SKM-1 (cell line): ENCODE data around the gene KCNMB1.

Source experiments
- DNase-seq: peaks from one replicate; lab custom pipeline; 2025; ENCODE audit not compliant: unreplicated experiment; lab: John Stamatoyannopoulos, UW

Gene KCNMB1, protein sequence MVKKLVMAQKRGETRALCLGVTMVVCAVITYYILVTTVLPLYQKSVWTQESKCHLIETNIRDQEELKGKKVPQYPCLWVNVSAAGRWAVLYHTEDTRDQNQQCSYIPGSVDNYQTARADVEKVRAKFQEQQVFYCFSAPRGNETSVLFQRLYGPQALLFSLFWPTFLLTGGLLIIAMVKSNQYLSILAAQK

GRCh38 chr5:170388818-170389549, at the start of gene KCNMB1:
KCNMB1 (minus strand) TSS chr5:170389367; CDS start chr5:170385447, 3,920 bp downstream.
- DNase-seq, result no peak

GRCh38 chr5:170438581-170438980, 49.4 kb upstream of the KCNMB1 start:
- DNase-seq, result no peak

GRCh38 chr5:170437621-170438375, 48.6 kb upstream of the KCNMB1 start:
- DNase-seq, result no peak

DNA sequence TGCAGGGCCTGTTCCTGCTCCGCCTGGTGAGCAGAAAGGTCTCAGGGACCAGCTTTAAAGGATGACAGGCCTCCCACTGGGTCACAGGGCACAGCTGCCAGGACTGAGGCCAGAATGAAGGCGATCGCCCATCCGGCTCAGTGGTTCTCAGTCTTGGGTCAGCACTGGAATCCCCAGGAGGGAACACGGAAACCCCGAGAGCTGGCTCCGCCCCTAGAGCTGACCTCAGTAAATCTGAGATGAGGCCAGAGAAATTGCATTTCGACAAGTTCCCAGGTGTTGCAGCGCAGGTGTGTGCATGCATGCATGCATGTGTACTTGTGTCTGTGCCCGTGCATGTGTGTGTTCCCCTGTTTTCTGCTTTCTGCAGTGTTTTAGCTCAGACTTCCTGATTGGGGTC, 47.2 kb upstream of the KCNMB1 start:
- DNase-seq, result no peak

DNA sequence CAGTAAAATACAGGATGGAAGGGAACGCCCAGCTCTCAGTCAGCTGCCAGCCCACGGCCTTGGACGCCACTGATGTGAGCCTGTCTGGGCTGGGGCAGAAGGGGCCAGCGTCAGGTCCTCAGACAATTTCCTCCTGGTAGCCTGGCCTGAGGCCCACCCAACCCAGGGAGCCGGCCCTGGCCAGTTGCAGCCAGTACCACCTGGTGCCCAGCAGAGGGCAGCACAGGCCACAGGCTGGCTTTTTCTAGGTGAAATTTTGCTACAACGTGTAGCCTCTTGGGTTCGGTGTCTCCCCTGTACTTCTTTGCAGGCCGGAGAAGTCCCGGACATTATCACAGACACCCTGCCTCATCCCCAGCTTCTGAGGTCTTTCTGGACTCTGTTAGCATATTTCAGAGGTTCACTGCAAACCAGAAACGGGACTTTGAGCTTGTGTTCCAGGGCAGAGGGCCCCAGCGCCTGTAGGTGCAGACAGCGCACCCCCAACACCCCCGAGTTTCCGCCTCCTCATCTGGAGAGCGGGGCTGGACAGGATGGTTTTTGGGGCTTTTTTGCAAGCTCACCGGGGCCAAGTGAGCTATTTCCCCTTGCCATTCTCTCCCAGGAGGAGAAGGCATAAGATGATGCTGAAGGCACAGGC, 45.9 kb upstream of the KCNMB1 start:
- DNase-seq, result peak; percentile 30

- DNase-seq, result no peak
Measured at GRCh38 chr5:170432669-170433068, 43.5 kb upstream of the KCNMB1 start.

DNA sequence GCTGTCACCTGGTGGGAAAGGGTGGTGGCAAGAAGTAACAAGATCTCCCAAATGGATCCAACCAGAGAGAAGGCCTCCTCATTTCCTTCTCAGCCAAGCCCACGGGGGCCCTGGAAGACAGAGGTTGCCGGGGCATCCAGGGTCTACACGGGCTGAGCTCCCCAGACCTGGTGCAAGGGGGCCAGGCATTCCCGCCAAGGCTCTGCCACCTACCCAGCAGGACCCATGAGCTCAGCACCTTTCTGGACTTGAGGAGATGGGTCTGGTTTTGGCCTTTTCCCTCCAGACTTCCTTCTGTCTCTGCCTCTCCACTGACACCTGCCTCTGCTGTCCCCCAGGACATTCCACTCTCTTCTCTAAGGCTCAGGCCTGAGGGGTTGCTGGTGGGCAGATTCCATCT, 42.4 kb upstream of the KCNMB1 start:
- no peak for DNase-seq

DNA sequence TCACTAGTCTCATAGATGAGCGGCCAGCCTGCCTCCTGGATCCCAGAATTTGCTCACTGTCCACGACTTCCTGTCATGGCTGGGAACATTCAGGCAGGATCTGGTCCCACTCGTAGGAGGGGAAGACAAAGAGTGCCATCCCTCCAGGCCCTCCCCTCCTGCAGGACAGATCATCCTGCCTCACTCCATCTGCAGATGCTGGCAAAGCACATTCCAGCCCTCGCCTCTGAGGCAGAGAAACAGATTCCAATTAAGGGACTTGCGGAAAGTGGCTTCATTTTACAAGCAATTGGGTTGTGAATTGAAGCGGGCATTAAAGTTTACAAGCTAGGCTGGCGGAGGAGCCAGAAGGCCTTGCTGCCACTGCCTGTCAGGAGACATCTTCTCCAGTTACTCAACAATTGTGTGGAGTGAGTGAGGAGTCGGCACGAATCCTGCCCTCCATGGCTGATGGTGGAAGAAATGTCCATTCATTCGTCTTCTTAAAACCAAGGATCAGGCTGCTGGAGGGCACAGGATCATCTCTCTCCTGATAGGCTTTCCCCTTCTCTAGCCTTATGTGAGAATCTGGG, 41.8 kb upstream of the KCNMB1 start:
- DNase-seq, result no peak

DNA sequence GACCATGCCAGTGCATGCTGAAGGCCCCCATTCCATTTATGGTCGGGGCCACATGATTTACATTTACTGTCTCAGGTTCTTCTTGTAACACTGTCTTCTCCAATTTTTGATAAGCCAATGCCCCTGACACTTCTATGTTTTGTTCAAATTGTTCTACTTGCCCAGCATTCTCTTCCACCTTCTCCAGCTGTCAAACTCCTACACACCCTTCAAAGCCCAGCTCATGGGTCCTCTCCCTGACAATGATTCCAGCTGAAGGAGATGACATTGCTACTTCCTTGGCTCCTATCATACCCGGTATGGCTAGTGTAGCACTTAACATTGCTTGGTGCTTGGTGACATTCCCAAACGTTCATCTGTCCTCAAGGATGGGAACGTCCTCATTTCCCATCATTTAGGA, 41.1 kb upstream of the KCNMB1 start:
- no peak for DNase-seq

DNA sequence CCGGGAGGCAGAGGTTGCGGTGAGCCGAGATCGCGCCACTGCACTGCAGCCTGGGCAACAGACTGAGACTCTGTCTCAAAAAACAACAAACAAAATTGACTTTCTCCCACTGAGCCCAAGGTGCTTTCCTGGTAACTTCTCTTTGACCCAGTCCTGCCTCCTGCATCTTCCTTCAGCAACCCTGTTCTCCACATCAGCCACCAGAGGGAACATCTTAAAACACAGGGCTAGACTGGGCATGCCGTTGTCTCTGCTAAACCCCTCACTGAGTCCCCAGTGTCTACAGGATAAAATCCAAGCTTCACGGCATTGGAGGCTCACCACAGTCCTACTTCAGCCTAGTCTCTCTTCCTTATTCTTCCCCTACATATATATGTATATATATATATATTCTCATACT, 39.8 kb upstream of the KCNMB1 start:
- no peak for DNase-seq

DNA sequence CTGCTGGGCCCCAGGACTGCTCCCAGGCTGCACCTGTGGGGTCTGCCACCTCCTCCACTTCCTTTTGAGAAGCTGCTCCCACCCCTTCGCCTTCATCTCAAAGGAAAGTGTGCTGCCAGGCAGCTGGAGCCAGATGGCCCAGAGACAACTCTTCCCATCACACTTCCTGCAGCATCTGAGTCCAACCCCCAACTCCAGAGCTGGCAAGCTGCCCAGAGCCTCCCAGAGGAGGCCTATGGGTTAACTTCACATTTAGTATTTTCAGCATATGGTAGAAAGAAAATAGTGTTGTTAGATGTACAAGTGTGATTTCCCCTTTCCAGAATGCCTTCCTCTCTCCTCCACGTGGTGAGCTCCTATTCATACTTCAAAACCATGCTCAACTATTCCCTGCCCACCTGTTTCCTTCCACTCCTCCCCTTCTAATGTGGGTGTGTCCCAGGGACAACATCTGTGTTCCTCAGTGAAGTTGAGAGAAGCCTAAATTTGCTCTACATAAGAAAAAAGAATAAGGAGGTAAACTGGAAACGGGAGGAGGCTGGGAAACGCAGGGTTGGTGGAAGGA, 38.6 kb upstream of the KCNMB1 start:
- no peak for DNase-seq

DNA sequence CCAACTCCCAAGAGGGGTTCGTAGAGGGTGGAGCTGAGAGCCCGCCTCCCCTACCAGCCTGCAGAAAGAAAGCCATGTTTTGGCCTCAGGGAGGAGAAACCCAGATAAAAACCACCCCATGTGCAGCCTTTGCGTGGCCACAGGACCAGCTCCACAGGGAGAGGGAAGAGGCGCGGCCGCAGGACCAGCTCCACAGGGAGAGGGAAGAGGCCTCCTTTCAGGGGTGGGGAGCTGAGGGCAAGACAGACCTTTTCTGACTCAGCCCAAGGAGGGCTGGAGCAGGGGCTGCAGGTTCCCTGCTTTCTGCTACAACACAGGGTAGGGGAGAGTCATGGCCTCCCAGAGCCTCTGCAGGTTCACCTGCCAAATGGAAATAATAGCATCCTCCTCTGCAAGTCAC, 37.6 kb upstream of the KCNMB1 start:
- no peak for DNase-seq

DNA sequence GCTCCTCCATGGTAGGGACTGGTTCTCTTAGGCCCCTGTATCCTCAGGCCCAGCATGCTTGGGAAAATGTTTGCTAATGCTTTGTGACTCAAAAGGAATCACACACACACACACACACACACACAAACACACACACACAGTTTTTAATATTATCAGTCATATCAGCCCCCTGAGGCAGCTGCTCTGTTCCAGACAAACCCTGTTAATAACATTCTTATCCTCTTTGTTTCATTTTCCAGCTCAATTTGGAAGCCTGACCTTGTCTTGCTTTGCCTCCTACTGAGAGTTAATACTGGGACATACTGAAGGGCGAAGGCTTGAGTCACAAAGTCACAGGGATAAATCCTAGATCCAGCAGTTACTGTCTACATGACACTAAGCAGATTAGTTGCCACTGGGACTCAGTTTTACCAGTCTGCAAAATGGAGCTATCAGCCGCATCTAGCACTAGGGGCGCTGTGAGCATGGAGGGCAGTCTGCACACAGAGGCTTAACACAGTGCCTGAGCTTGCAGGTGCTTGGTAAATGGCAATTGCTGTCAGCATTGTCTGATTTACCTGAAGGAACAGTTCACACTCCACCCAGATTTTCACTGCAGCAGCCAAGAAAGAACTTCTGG, 37.1 kb upstream of the KCNMB1 start:
- no peak for DNase-seq

DNA sequence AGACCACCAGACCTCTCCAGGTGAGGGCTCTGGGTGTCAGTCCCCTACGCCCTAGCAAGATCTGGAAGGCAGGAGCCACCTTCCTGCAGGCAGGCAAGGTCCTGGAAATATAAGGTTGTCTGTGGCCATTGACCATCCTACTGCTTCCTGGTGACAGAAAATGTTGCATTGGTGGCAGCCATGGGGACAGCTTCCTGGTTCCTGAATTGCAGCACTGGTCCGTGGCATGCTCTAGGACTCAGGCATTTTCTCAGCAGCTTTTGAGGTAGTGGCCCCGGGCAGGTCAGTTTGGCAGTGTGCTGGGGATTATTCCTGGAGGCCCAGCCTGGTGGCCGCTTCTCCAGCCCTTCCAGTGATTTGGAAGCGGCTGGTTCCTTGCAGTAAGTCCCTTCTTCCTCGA, 36.6 kb upstream of the KCNMB1 start:
- DNase-seq, result no peak

DNA sequence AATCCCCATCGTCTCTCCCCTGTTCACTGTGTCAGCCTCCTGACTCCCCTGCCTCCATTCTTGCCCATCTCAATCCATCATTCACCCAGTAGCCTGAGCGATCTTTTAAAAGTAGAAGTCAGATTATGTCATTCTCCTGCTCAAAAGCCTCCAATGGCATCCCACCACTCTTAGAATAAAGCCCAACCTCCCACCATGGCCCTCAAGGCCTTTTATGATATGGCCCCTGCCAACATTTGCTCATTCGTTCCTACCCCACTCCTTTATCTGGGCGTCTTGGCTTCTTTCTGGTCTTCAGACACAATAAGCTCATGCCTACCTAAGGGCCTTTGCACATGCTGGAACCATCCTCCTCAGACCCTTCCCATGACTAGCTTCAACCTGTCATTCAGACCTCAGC, 35.5 kb upstream of the KCNMB1 start:
- DNase-seq, result no peak

DNA sequence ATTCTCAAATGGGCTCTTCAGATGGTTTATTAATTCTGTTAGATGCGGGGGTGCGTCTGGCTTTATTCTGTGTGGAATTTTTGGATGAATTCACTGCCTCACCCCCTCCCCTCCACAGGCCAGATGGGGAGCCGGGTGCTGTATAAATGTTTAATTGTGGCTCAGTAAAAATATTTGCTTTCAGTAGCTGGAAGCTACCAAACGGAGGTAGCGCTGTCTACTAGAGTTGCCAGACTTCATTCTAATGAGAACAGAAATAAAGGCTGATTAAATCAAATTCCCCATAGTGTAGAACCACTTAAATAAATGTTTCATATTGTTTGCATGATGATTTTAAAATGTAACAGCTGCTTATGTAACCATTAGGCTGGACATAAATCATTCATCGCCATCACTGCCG, 34.5 kb upstream of the KCNMB1 start:
- DNase-seq, result no peak

DNA sequence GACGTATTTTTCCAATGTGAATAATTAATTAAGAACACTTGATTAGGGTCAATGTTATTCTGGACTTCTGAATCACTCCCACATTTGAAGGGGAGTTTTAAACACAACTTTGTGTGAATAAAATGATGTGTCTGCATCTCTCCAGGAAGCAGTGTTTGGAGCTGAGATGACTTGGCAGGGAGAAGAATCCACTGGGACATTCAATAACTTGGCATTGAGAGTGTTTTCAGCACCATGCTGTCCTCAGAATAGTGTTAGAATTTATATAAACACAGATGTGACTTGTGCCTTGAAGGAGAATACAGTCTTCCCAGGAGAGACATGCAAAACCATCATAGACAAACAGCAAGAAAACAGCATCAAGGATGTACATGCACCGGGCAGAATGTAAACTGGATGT, 32.7 kb upstream of the KCNMB1 start:
- DNase-seq, result no peak

DNA sequence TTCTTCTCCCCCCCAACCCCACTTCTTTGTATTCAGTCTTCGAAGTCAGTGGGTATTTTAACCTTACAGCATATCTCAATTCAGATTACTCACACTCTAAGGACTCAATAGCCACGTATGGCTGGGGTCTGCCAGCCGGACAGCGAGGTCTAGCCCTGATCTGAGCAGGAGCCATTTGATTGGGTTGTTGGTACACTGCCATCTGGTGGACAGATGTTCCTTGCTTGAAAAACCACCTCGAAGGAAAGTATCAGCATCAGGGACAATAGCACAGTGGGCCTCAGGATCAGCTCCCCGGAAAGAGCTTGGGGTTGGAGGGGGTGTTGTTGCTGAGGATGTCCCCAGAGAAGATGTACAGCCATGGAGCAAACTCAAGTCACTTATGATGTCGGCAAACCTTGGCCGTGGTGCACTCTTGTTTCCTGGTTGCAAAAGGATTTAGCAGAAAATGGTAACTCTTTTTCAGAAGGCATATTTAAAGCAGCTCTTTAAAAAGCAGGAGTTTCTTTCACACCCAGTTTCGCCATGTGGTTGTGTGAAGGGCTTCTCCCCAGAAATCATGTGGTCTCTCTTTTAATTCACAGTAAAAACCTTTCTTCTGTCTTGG, 31.7 kb upstream of the KCNMB1 start:
- DNase-seq, result peak; percentile 31

- no peak for DNase-seq
Measured at GRCh38 chr5:170419643-170420042, 30.5 kb upstream of the KCNMB1 start.

GRCh38 chr5:170418736-170419135, 29.6 kb upstream of the KCNMB1 start:
- DNase-seq, result no peak
